HL-60/S4 treated with phorbol 12-myristate 13-acetate at 8.2 ng/mL for 4 days and 3 days (cell line): ENCODE measurements around the gene SLC22A9.
"Not testable (repeated sequence)": the region's sequence is repeated elsewhere in the genome, so short reads cannot be mapped to it uniquely, and the experiment has no call there.

Experiments
- in situ Hi-C: fragments of 300-500 bp; cut with MboI; formaldehyde crosslinking; loops from 2 replicates; pipeline ENCODE4 v1.15.0; 2022; ENCODE audit warnings: low sequenced_read_pairs

Gene SLC22A9

DNA sequence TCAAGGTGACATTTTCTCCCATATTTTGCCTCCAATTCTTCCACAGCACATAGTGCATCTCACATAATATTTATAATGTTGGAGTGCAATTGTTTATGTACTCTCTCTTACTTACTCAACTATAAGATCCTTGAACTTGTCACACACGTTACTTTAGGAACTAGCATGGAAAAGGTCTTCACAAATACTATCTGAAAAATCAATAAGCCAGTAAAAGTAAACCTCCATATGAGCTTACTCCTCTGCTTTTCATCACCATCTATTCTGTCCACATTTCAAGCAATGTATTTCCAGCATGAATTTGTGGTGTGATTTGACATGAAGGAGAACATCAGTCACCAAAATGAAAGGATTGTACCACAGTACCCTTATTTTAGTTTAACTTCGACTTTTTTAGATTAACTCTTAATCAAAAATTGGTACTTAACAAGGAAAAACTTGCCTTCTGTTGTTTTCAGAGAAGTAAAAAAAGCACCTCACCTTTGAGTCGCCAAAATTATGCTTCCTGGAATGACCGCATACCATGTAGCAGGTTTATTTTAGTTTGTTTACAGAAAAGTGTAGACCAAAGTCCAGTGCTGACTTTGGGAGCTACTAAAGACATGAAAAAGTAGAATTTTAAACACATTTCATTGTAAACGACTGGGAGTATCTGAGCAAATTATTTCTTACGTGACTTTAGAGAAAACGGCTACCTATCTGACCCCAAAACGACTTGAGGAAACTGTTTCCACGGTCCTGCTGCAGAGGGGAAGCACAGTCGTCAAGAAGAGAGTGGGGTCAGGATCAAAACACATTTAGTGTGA, at the start of gene SLC22A9:
Gene SLC22A9, plus strand, starts transcription at position 621 of the 806 bp plus-strand sequence. CDS start 272 bp downstream, outside the sequence.
- in situ Hi-C loops, result no loop called here

DNA sequence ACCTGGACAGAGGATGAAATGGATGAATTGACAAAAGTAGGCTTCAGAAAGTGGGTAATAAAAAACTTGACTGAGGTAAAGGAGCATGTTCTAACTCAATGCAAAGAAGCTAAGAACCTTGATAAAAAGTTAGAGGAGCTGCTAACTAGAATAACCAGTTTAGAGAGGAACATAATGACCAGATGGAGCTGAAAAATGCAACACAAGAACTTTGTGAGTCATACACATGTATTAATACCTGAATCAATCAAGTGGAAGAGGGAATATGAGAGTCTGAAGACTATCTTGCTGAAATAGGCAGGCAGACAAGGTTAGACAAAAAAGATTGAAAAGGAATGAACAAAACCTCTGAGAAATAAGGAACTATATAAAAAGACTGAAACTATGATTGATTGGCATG, 47.9 kb upstream of the SLC22A9 start:
- in situ Hi-C loops, result no loop called here

DNA sequence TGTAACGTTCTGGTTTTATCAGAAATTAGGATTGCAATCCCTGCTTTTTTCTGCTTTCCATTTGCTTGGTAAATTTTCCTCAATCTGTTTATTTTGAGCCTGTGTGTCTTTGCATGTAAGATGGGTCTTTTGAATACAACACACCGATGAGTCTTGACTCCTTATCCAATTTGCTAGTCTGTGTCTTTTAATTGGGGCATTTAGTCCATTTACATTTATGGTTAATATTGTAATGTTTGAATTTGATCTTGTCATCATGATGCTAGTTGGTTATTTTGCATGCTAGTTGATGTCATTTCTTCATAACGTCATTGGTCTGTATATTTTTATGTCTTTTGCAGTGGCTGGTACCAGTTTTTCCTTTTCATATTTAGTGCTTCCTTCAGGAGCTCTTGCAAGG, 34.5 kb upstream of the SLC22A9 start:
- in situ Hi-C loops, result not testable (repeated sequence)

DNA sequence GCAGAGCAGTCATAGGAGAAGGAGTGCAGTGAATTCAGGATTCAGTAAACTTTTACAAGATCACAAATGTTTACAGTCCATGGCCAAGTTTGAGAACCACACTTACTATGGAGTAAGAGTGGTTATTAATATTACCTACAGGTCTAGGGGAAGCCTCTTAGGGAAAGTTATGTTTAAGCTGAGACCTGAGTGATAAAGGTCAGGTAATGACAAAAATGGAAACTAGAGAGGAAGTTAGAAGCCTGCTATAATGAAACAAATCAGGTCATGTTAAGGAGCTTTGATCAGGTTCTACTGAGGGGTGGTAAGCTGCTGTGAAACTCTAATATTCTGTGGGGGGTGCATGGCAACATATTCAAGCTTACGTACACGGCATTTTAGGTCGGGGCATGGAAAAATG, 32.5 kb upstream of the SLC22A9 start:
- in situ Hi-C loops, result no loop called here

DNA sequence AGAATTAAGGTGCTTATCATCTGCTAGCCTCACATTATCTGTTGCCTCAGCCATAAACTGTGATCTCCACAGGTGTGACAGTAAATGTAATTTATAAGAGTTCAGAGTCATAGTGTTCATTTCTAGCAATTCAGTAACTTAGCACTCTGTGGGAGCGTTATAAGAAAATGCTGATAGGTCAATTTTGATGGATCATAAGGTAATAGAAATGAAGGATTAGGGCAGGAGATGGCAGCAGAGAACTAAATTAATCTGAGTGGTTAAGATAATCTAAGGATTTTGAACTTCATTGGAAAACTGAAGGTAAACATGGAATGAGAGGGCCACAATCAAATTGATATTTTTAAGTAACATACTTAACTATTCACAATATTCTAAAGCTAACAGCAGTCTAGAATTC, 26.5 kb upstream of the SLC22A9 start:
- in situ Hi-C loops, result no loop called here

DNA sequence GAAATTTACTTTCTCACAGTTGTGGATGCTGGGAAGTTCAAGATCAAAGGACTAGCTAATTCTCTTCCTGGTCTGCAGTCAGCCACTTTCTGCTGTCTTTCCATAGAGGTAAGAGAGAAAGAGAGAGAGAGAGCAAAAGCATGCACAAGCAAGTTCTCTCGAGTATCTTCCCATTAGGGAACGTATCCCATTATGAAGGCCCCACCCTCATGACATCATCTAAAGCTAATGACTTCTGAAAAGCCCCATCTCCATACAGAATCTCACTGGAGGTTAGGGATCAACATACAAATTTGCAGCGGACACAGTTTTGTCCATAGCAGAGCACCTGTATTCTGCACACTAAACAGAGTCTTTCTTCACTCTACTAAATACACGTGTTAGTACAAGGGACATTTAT, 17.4 kb upstream of the SLC22A9 start:
- in situ Hi-C loops, result no loop called here

DNA sequence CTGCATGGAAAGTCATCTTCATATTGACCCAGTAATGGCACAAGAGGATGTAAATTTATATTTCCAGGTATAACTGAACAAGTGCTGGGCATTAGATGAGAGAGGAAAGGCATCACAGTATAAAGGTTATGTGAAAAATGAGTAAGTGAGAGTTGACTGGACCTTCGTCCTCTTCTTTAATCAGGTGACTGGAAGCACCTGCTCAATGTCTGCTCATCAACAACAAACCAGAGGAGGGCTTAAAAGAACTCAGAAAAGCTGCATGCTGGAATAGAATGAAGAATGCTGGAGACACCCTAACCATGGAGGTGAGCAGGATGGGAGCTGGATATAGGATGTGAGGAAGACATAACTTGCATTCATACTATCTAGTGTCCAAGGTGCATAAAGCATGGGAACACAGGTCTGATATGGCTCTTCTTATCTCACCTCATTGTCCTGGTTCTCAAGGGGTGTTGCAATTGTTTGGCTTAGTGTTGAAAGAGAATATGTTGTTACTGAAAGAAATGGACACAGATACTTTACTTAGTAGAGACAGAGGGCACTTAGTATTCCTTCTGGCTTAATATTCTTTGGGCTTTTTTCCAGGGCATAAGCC, 7.3 kb upstream of the SLC22A9 start:
- in situ Hi-C loops, result no loop called here

DNA sequence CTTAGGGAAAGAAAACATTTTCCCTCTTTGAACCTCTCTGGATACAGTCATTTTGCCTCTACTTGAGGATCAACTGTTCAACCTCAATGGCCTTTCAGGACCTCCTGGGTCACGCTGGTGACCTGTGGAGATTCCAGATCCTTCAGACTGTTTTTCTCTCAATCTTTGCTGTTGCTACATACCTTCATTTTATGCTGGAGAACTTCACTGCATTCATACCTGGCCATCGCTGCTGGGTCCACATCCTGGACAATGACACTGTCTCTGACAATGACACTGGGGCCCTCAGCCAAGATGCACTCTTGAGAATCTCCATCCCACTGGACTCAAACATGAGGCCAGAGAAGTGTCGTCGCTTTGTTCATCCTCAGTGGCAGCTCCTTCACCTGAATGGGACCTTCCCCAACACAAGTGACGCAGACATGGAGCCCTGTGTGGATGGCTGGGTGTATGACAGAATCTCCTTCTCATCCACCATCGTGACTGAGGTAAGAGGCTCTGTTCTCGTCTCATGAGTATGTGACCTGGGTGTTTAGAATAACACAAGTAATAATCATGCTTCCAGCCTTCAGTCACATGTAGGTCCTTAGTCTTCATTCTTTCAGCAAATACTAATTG, 495 bp downstream of the SLC22A9 start:
- in situ Hi-C loops, result no loop called here

DNA sequence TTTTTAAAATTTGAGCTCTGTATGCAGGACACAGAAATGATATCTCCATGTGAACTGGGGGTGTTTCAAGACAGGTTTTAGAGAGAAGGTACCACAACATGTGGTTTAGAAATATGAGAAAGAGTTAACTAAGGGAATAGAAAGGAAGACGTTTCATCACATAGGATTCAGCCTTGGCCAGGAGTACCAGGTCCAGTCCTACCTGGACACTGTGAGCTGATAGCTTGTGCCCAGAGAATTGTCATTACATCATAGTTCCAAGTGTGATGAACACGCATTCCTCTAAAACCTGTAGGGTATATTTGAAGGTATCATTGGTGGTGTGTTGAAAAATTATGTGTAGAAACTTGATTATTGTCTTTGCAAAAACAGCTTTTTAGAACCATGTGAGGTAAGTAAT, 1.8 kb downstream of the SLC22A9 start:
- in situ Hi-C loops, result no loop called here

DNA sequence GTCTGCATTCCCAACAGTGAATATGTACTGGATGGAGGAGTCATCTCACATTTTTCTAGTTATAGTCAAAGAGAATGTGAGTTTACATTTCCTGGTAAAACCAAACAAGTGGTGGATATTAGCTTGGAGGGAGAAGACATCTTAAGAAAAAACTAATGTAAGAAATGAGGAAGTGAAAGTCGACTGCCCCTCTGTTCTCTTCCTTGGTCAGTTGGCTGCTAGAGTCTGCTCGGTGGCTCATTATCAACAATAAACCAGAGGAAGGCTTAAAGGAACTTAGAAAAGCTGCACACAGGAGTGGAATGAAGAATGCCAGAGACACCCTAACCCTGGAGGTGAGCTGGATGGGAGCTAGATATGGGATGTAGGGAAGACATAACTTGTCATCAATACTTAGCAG, 5.8 kb downstream of the SLC22A9 start:
- in situ Hi-C loops, result no loop called here

DNA sequence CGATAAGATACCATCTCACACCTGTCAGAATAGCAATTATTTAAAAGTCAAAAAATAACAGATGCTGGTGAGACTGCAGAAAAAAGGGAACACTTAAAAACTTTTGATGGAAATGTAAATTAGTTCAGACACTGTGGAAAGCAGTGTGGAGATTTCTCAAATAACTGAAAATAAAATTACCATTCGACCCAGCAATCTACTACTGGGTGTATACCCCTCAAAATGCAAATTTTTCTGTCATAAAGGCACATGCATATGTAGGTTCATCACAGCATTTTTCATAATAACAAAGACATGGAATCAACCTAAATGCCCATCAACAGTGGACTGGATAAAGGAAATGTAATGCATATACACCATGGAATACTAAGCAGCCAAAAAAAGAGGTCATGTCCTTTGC, 10.5 kb downstream of the SLC22A9 start:
- in situ Hi-C loops, result no loop called here

DNA sequence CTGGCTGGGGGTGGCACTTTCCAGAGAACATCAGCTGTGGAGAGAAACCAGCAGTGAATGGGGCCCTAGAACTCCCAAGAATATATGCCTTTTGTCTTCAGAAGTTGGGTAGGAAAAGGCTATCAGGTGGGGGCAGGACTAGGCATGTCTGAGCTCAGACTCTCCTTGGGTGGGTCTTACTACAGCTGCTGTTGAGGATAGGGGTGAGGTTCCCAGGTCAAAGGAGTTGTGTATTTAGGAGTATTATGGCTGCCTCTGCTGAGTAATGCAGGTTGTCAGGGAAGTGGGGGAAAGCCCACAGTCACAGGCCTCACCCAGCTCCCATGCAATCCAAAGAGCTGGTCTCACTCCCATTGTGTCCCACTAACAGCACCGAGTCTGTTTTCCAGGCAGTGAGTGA, 26.1 kb downstream of the SLC22A9 start:
- in situ Hi-C loops, result no loop called here

DNA sequence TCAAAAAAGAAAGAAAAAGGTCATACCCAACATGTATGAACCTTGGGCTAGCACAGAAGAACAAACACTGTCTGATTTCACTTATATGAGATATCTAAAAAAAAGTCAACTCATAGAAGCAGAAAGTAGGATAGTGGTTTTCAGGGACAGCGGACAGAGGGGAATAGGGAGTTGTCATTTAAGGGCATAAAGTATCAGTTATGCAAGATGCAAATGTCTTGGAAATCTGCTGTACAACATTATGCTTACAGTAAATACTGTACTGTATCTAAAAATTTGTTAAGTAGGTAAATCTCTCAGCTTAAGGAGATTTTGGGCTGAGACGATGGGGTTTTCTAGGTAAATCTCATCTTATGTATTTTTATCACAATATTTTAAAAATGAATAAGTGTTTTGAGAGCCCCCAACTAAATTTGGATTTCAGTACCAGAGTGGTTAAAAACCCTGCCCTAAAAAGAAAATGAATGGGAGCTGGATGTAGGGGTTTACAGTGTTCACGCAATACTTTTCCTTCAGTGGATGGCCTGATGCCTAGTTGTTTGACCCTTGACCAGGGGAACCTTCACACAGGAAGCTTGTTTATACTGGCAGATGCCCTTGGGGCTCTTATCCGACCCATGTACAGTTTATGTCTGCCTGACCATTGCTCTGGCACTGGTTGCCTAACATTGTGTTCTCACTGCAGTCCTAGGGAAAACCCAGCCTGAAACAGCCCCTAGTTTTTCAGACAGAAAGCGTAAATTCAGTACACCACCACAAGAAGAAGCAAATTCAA, 34.8 kb downstream of the SLC22A9 start:
- in situ Hi-C loops, result no loop called here

DNA sequence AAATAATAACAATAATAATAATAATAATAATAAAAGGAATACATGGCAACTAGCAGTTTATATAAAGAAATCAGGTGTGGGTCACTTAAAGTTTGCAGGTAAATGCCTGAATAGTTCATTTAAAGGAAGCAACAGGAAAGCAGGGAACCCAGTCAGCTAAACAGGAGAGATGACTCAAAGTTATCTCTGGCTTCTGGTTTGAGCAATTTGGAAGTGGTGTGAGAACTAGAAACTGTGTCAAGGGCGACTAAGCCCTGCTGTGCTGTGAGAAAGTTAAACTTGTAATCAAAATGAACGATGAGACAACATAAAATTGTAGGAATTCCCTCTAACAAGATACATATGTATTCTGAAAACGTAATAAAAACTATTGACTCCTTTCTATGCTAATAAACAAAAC, 35.5 kb downstream of the SLC22A9 start:
- in situ Hi-C loops, result no loop called here

DNA sequence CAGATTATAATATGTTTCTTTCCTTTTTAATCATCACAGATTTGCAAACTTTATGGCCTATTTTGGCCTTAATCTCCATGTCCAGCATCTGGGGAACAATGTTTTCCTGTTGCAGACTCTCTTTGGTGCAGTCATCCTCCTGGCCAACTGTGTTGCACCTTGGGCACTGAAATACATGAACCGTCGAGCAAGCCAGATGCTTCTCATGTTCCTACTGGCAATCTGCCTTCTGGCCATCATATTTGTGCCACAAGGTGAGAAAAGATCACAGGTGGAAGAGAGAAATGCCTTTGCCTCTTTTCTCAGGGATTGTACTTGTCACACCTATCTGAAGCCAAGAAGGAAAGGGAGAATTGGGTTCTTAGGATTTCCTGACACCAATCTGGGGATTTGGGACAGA, 36.9 kb downstream of the SLC22A9 start:
- in situ Hi-C loops, result no loop called here

DNA sequence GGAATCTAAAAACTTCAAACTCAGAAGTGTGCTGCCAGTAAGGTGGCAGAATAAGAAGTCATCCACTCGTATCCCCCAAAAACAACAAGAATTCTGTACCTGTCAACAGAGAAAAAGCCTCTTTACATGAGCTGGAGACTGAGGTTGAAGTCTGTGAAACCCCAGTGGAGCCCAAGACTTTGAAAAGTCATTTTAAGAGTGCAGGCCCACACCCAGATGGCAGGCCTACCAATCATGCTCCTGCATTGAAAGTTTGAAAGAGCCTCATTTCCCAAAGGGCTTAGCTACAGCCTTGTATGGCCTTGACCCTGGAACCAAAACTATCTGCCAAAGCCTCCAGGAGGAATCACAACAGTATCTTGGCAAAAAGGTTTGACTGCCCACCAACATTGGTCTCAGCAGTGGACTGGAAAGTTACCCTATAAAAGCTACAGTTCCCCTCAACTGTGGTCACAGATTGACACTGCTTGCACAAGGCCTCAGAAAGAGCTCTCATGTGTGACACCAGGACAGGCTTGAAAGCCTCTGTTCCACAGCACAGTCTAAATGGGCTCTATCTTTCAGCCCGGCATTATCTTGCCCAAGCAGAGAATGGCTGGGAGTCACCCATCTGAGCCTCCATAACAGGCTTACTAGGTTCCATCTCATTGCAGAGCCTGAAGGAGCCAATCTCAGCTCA, 47.7 kb downstream of the SLC22A9 start:
- in situ Hi-C loops, result no loop called here

DNA sequence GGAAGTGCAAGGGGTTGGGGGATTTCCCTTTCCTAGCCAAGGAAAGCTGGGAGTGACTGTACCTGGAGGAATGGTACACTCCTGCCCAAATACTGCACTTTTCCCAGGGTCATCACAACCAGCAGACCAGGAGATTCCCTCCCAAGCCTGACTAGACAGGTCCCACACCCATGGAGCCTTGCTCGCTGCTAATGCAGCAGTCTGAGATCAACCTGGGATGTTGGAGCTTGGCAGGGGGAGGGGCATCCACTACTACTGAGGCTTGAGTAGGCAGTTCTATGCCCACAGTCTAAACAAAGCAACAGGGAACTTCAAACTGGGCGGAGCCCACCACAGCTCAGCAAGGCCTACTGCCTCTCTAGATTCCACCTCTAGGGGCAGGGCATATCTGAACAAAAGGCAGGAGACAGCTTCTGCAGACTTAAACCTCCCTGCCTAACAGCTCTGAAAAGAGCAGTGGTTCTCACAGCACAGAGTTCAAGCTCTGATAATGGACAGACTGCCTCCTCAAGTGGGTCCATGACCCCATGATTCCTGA, 58.5 kb downstream of the SLC22A9 start:
- in situ Hi-C loops, result no loop called here

DNA sequence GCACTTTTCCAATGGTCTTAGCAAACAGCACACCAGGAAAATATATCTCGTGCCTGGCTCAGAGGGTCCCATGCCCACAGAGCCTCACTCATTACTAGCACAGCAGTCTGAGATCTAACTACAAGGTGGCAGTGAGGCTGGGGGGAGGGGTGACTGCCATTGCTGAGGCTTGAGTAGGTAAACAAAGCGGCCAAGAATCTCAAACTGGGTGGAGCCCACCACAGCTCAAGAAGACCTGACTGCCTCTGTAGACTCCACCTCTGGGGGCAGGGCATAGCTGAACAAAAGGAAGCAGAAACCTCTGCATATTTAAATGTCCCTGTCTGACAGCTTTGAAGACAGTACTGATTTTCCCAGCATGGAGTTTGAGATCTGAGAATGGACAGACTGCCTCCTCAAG, 61.1 kb downstream of the SLC22A9 start:
- in situ Hi-C loops, result not testable (repeated sequence)

DNA sequence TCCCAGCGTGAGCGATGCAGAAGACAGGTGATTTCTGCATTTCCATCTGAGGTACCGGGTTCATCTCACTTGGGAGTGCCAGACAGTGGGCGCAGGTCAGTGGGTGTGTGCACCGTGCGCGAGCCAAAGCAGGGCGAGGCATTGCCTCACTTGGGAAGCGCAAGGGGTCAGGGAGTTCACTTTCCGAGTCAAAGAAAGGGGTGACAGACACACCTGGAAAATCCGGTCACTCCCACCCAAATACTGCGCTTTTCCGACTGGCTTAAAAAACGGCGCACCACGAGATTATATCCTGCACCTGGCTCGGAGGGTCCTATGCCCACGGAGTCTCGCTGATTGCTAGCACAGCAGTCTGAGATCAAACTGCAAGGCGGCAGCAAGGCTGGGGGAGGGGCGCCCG, 65.8 kb downstream of the SLC22A9 start:
- in situ Hi-C loops, result not testable (repeated sequence)

DNA sequence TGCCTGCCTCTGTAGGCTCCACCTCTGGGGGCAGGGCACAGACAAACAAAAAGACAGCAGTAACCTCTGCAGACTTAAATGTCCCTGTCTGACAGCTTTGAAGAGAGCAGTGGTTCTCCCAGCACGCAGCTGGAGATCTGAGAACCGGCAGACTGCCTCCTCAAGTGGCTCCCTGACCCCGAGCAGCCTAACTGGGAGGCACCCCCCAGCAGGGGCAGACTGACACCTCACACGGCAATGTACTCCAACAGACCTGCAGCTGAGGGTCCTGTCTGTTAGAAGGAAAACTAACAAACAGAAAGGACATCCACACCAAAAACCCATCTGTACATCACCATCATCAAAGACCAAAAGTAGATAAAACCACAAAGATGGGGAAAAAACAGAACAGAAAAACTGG, 66.2 kb downstream of the SLC22A9 start:
- in situ Hi-C loops, result not testable (repeated sequence)

DNA sequence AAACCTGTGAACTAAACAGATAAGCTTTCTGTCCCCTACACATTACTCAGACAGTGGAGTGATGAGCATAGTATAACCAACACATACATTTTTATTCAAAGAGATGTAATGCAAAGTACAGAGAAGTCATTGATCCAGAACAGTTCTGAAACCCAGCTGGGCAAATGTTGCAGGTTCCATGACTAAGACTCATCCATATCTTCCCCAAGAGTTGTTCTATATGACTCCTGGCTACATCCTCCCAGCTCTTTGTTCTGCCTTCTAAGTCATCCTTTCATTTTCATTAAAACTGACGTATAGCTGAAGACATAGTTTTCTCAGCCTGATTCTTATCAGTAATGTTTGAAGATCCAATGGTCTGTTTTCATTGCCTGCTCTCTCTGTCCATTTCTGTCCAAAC, 74.1 kb downstream of the SLC22A9 start:
- in situ Hi-C loops, result no loop called here
